GM18519 (cell line): ENCODE measurements around the gene LIPG.

Source experiments
- ATAC-seq: cut with Tn5 transposase; IDR thresholded peaks from one replicate; pipeline ENCODE4 v1.9.1; 2021; ENCODE audit warnings: mild to moderate bottlenecking, moderate library complexity; ENCODE audit not compliant: unreplicated experiment, low FRiP score

LIPG gene

DNA sequence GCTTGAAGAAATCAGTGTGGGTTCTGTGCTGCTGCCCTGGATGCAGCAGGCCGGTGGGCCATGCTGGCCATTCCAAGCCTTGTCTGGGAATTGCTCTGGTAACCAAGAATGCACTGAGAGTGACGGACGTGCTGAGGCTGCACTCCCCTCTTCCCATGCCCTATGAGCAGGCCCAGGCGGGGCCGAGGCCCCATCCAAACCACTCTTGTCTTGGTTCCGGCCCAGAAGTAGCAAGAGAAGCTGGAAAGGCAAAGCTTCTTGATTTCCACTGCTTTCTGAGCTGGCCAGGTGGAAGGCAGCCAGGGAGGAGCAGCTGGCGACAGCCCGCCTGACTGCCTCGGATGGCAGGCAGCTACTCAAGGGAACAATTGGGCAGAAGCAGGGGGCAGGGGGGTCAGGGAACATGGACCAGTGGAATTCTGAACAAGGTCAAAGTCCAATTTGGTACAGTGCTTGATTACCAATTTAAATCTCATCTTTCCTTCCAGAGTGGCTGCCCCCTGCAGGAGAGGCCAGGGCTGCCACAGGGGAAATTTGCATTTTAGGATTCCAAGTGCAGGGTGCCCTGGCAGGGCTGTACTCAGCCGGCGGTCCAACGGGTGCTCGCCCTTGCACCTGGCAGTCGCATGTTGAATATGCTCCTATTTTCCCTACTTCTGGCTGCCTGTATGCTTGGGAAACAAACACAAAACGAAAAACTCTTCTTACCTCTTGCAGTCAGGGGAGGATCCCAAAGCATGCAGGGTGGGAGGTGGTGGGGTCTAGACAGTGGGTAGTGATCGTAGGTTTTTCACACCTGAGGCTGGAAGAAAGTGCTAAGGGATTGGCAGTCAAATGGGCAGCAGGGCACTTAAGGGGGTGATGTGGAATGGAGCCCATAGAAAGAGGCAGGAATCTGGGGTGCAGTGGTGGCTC lies 67.3 kb downstream of the LIPG start:
- no peak for ATAC-seq

DNA sequence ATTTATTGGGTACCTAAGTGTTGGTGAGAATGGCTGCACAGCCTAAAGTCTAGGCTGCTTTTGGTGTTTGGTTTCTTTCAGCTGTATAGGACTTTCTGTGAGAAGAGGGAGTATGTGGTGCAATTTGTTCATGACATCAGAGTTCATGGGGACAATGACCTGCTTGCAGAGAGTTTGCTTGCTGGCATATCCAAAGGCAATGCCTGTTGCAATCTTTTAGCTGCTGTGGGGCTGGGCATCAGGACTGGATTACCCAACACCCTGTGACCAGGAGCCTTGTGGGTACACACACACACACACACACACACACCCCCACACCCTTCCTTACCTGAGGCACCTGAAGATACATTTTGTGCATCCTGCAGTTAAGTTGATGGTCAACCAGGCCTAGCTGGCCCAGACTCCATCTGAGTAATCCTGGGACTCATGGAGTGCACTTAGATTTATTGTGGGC lies 68.4 kb downstream of the LIPG start:
- ATAC-seq: no peak

DNA sequence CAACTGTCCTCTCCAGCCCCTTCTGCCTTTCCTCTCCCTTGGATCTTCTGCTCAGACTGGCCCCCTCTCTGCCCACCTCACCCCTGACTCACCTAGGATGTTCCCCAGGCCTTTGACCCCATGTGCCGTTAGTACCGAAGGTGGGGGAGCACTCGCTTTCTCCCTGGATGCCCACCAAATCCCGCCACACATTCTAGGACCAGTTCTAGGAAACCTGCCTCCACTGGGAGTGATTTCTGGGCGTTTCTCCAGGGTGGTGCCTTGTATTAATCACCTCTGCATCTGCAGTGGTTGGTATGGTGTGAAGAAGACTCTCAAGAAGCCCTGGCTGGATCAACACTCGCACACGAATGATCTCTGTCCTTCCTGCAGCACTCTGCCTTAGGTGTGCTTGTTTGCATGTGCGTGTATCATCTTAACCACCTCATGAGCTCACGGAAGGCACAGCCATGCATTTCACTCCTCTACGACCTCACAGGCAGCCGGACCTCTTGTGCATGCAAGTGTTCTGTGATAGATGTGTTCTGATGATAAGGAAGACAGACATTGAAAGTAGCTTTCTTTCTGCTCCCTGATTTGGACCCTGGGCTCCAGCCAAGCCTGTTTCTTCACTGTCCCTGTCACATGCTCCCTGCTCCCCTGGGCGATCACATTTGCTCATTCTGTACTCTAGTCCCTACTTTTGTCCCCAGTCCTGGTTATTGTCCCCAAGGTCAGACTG lies 69.4 kb downstream of the LIPG start:
- no peak for ATAC-seq

DNA sequence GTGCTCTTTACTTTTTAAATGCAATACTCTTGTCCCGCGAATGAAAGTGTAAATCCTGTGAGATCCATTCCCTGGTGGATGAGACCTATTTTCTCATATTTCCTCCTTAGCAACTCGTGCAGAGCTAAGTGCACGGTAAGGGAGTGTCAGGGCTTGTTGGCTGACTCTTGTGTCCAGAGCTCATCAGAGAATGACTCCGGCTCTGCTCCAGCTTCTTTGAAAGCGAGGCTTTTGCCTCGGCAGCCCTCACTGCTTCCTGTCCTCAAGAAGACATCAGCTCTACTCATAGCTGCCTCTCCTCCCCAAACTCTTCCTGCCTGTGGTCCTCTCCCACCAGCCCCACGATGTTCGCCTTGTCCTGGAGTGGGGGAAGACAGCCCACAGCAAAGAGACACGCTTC lies 70.7 kb downstream of the LIPG start:
- ATAC-seq: no peak

DNA sequence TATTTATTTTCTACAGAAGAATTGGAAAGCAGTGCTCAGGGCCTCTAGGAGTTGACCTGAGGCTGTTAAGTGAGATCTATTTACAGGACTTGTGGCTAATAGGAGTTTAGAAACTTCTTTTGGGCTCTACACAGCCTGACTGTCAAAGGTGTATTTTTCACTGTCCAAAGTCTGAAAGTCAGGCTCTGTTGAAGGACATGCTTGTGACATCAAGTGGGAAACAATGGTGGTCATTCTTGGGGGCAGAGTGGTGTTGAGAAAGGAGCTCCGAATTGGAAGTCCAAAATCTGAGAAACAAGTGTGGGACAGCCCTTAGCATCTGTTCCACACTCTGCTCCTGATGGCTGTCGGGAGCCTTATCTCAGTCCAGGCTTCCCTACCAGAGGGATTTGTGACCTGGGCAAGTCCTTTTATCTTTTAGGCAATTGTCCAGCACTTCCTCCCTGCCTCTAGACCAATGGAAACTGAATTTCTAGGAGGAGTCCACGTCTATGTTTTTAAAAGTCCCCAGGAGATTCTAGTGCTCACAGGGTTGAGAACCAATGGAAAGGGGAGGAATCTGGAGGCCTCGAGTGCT lies 76.4 kb downstream of the LIPG start:
- ATAC-seq: no peak

DNA sequence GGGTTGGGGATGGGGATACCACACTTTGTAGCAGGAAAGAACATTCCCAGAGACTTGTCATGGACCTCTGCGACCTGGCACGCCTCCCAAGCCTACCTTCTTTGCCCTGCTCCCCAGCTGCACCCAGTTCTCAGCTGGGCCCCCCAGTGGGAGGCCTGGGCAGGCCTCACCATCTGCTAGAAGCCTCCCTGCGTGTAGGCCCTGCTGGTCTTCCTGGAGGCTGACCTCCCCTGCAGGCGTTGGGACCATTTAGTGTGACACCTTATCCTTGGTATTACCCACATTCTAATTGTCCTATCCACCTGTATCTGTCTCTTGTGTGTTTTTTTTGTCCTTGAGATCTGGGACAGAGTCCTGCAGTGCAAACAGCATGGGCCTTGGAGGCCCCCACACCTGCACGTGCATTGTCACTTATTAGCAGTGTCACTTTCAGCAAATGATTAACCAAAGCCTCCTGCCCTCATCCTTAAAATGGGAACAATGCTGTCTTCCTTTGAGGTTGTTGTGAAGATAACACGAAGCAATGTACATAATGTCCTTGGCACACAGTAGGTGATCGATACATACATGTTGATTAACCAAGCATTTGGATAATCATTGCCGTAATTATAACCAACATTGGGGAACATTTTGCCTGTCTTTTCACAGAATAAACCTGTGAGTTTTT lies 77.2 kb downstream of the LIPG start:
- ATAC-seq: no peak

DNA sequence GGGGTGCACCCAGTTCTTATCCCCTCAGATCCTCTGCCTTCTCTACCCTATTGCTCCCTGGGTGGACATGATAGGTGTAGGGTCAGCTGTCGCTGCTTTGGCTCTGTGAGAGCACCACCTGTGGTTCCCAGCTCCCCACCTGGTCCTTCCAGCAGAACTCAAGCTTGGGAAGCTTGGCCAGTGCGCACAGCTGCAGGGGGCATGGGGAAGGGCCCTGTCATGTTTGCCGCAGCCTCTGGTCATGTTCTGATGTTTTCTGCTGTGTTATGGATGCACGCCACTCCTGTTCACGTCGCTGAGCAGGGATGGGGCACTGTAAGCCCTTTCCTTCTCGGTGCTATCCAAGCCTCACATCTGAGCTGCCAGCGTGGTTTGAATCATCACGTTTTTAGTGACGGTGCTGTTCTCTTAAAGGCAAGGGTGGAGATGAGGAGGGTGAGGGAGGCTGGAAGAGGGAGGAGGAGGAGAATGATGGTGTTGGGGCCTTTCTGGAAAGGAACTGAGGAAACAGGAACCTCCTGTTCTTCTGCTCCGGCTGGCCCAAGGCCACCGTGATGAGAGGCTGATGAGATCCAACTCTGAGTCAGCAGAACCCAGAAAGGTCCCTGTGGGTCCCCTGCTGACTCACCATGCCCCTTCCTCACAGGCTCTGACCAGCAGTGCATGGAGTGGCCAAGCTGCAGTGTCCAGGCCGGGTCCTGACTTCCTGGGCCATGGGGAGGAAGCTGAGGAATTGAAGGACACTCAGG lies 78.0 kb downstream of the LIPG start:
- ATAC-seq: no peak

DNA sequence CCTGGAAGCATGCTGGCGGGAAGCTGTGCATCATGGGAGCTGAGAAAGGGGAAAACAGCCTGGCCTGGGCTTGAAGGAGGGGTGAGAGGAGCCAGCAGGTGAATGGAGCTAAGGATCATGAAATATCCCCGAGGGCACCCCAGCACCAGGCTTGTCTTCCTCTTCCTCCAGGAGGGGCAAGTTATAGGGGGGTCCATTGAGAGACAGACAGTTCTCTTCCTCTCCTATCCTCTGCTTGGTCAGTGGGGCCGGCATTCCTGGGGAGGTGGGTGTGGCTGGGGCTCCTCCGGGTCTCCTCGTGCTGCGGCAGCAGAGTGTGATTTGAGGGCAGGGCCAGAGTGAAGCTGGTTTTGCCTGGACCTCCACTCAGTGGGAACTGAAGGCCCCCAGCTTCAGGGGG lies 78.9 kb downstream of the LIPG start:
- ATAC-seq: no peak

DNA sequence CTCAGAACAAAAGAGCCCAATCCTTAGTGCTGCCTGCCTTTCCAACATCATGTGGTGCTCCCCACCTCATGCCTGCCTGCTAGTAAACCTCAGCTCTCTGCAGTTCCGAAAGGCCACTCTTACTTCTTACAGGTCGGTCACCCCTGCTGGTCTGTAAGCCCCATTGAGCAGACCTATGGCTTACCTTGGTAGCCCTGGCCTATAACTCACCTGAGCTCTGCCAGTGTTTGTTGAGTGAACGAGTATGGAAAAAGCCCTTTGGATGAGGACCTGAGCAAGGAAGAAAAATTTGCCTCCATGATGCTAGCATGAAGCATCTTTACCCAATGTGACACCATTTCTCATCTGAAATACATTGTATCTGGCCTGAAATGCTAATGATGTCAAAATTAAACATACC lies 83.3 kb downstream of the LIPG start:
- ATAC-seq: no peak

DNA sequence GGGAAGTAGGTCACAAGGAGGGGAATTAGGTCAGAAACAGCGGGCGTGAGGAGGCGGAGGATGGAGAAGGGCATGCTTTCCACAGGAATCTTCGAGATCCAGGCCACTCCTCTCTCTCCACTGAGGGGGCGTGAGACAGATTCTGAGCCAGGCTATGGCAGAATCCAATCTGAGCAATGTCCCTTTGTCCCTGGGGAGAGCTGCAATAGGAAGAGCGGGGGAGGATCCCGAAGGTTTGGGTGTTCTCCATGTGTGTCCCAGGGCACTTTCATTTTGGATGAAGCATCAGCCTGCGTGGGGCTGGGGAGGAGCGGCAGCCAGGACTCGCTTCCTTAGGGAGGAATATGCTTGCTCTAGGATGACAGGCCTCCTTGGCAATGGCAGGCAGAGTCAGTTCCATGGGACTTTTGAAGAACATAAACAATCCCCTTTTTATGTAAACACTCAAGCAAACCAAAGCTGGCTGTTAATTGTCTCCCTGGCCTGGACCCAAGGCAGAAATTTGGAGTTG lies 84.0 kb downstream of the LIPG start:
- ATAC-seq: no peak

DNA sequence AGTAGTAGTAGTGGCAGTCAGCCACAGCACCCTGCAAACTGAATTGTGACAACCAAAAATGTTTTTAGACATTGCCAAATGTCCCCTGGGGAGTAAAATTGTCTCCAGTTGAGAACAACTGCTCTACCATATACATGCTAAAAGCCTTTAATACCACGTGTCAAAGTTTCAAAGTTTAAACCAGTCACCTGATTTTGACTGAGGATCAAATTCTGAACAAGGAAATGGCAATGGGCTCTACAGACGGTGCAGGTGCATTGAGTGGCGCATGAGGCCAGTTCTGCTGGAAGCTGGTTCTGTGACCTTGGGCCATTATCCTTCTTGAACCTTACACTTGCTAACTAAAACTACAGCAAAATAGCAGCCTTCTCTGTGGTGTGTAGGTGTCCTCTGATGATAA lies 85.0 kb downstream of the LIPG start:
- ATAC-seq: no peak

DNA sequence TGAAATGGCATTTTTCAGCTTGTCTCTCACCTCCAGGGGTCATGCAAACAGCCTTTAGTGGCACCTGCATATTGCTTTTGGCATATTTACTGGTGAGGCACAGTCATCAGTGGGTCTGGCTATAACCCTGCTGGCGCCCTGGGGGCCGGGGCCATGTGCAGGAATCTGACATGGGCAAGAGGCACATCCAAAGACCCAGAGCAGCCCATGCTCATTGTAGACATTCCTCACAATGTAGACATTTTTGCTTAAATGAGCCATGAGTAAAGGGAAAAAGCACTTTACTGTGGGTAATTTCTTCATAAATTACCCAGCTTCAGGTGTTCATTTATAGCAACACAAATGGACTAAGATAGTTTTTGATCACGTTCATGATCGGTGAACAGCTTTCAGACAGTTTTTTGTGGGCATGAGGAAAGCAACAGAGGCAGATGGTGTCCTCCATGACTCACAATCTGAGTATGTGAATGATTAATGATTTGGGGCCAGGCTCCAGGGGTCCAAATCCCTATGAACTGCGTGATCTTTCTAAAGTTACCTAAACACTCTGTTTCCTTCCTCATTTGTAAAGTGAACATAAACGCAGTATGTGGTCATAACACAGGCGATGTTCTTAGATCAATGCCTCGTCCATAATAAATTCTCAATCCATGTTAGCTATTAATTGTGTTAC lies 85.8 kb downstream of the LIPG start:
- ATAC-seq: no peak

DNA sequence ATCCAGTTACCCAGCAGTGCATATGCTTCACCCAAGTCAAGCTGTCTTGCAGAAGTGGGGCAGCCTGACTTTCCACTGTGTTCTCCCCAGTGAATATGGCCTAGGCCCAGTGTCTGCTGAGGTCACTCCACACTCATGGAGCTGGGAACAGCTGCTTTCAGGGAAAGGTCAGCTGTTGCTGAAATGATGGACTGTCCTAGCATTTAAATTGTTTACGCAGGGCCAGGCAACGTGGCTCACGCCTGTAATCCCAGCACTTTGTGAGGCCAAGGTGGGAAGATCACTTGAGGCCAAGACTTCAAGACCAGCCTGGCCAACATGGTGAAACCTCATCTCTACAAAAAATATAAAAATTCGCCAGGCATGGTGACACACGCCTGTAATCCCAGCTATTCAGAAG lies 86.5 kb downstream of the LIPG start:
- no peak for ATAC-seq
